Activated CD4-positive, CD25-positive, alpha-beta regulatory T cell treated with anti-CD3 and anti-CD28 coated beads, Interleukin-2, amount 50 U/mL, for 24 hours (primary cell): Measurements from ENCODE around the gene SULT1B1.

Experiments used
- ATAC-seq, 2 donors: fragments of 150-1000 bp; cut with Tn5 transposase; one replicate each; pipeline ENCODE4 v1.10.0; 2021; ENCODE audit warnings: mild to moderate bottlenecking in 1 of 2, moderate library complexity in 1 of 2

SULT1B1 gene

DNA sequence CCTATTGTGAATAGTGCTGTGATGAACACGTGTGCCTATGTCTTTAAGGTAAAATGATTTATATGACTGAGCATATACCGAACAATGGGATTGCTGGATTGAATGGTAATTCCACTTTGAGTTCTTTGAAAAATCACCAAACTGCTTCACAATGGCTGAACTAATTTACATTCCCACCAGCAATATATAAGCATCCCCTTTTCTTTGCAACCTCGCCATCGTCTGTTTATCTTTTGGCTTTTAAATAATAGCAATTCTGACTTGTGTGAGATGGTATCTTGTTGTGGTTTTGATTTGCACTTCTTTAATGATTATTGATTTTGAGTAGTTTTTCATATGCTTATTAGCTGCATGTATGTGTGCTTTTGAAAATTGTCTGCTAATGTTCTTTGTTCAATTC lies 75.6 kb downstream of the SULT1B1 start:
- no peak for ATAC-seq
